Measurements from ENCODE around the gene RHAG. TPM values are rescaled to one million over a fixed set of nuclear protein-coding genes. Genes with fewer than 3 reads are reported as not detected.
A peak's percentile ranks its signal among the peaks of the same experiment; 100 is the strongest.
"Not testable (repeated sequence)": the region's sequence is repeated elsewhere in the genome, so short reads cannot be mapped to it uniquely, and the experiment has no call there.

The RHAG gene
- total RNA-seq, 1 experiment from 2014 or later = not detected

GRCh38 chr6:49606721-49607390 is 29.8 kb downstream of the RHAG start:
- Histone ChIP-seq H3K9me2 (replicated peaks; ENCODE audit: insufficient read depth, low read length) (no peaks in the 10 kb centered on the region), H4K20me1 (ENCODE audit: insufficient read depth, low read depth, low read length) (no peaks in the 10 kb centered on the region), H3K9ac (ENCODE audit: low read length) (no peak overlapping the region), H3K27me3 (ENCODE audit: low read length) (no peaks in the 10 kb centered on the region), H3K36me3 (ENCODE audit: insufficient read depth, low read length) (no peaks in the 10 kb centered on the region), H3K27ac (ENCODE audit: low read length) (no peak overlapping the region), H2AFZ (ENCODE audit: low read length) (no peak overlapping the region), H3K4me3 (ENCODE audit: low read length) (no peak overlapping the region), H3K79me2 (ENCODE audit: low read length) (no peaks in the 10 kb centered on the region), H3K9me3 (ENCODE audit: low read length) (no peaks in the 10 kb centered on the region), H3K4me2 (ENCODE audit: low read depth, low read length, poor library complexity, severe bottlenecking) (no peak overlapping the region), H3K4me1 (ENCODE audit: low read length) (no peaks in the 10 kb centered on the region)
- DNase-seq = peak; percentile 86

GRCh38 chr6:49604080-49604479 is 32.6 kb downstream of the RHAG start:
- not testable (repeated sequence) for DNase-seq; H3K9me2 ChIP-seq (replicated peaks; ENCODE audit: insufficient read depth, low read length); H3K27ac ChIP-seq (ENCODE audit: low read length); H2AFZ ChIP-seq (ENCODE audit: low read length); H3K4me1 ChIP-seq (ENCODE audit: low read length); H3K9ac ChIP-seq (ENCODE audit: low read length); H3K36me3 ChIP-seq (ENCODE audit: insufficient read depth, low read length); H3K79me2 ChIP-seq (ENCODE audit: low read length); H3K9me3 ChIP-seq (ENCODE audit: low read length); H3K27me3 ChIP-seq (ENCODE audit: low read length); H4K20me1 ChIP-seq (ENCODE audit: insufficient read depth, low read depth, low read length); H3K4me2 ChIP-seq (ENCODE audit: low read depth, low read length, poor library complexity, severe bottlenecking); H3K4me3 ChIP-seq (ENCODE audit: low read length)

DNA sequence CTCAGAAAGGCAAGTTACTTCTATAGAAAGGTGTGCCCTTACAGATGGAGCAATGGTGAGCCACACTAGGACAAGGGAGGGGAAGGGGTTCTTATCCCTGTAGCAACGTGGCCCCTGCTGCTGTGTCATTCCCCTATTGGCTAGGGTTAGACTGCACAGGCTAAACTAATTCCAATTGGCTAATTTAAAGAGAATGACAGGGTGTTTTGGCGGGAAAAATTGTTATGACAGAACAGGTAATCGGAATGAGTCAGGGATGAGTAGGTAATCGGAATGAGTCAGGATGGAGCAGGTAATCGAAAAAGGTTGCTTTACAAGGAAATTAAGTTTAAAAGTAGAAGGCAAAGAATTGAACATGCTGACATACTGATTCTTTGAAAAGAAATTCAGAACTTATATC is 49.4 kb downstream of the RHAG start:
- H3K4me2 ChIP-seq (ENCODE audit: low read depth, low read length, poor library complexity, severe bottlenecking); H4K20me1 ChIP-seq (ENCODE audit: insufficient read depth, low read depth, low read length); H3K4me3 ChIP-seq (ENCODE audit: low read length); H3K79me2 ChIP-seq (ENCODE audit: low read length); H3K9ac ChIP-seq (ENCODE audit: low read length); H3K27ac ChIP-seq (ENCODE audit: low read length); DNase-seq; H3K36me3 ChIP-seq (ENCODE audit: insufficient read depth, low read length); H3K9me3 ChIP-seq (ENCODE audit: low read length); H3K4me1 ChIP-seq (ENCODE audit: low read length); H3K27me3 ChIP-seq (ENCODE audit: low read length); H3K9me2 ChIP-seq (replicated peaks; ENCODE audit: insufficient read depth, low read length); H2AFZ ChIP-seq (ENCODE audit: low read length): not testable (repeated sequence)

GRCh38 chr6:49582529-49582928 is 54.1 kb downstream of the RHAG start:
- H3K4me1 ChIP-seq (ENCODE audit: low read length) = no peaks in the 10 kb centered on the region
- DNase-seq = no peak
- no peaks in the 10 kb centered on the region for H3K9me2 ChIP-seq (replicated peaks; ENCODE audit: insufficient read depth, low read length)
- H3K27me3 ChIP-seq (ENCODE audit: low read length) = no peaks in the 10 kb centered on the region
- no peak overlapping the region for H3K27ac ChIP-seq (ENCODE audit: low read length)
- H3K4me3 ChIP-seq (ENCODE audit: low read length) = no peak overlapping the region
- no peaks in the 10 kb centered on the region for H3K79me2 ChIP-seq (ENCODE audit: low read length)
- no peak overlapping the region for H3K4me2 ChIP-seq (ENCODE audit: low read depth, low read length, poor library complexity, severe bottlenecking)
- H2AFZ ChIP-seq (ENCODE audit: low read length) = no peak overlapping the region
- no peak overlapping the region for H3K9ac ChIP-seq (ENCODE audit: low read length)
- no peaks in the 10 kb centered on the region for H4K20me1 ChIP-seq (ENCODE audit: insufficient read depth, low read depth, low read length)
- H3K36me3 ChIP-seq (ENCODE audit: insufficient read depth, low read length) = no peaks in the 10 kb centered on the region
- no peaks in the 10 kb centered on the region for H3K9me3 ChIP-seq (ENCODE audit: low read length)

GRCh38 chr6:49579649-49580048 is 57.0 kb downstream of the RHAG start:
- no peaks in the 10 kb centered on the region for H3K9me2 ChIP-seq (replicated peaks; ENCODE audit: insufficient read depth, low read length)
- H4K20me1 ChIP-seq (ENCODE audit: insufficient read depth, low read depth, low read length) = no peaks in the 10 kb centered on the region
- H3K4me1 ChIP-seq (ENCODE audit: low read length) = no peaks in the 10 kb centered on the region
- no peak overlapping the region for H3K9ac ChIP-seq (ENCODE audit: low read length)
- H3K79me2 ChIP-seq (ENCODE audit: low read length) = no peaks in the 10 kb centered on the region
- H3K36me3 ChIP-seq (ENCODE audit: insufficient read depth, low read length) = no peaks in the 10 kb centered on the region
- DNase-seq = no peak
- H3K4me2 ChIP-seq (ENCODE audit: low read depth, low read length, poor library complexity, severe bottlenecking) = no peak overlapping the region
- H3K27me3 ChIP-seq (ENCODE audit: low read length) = no peaks in the 10 kb centered on the region
- no peak overlapping the region for H3K27ac ChIP-seq (ENCODE audit: low read length)
- no peak overlapping the region for H3K4me3 ChIP-seq (ENCODE audit: low read length)
- no peaks in the 10 kb centered on the region for H3K9me3 ChIP-seq (ENCODE audit: low read length)
- no peak overlapping the region for H2AFZ ChIP-seq (ENCODE audit: low read length)

- Histone ChIP-seq H3K9ac (ENCODE audit: low read length) (no peak overlapping the region), H2AFZ (ENCODE audit: low read length) (no peak overlapping the region), H3K4me1 (ENCODE audit: low read length) (no peaks in the 10 kb centered on the region), H3K79me2 (ENCODE audit: low read length) (no peaks in the 10 kb centered on the region), H3K4me3 (ENCODE audit: low read length) (no peak overlapping the region), H3K36me3 (ENCODE audit: insufficient read depth, low read length) (no peaks in the 10 kb centered on the region), H3K4me2 (ENCODE audit: low read depth, low read length, poor library complexity, severe bottlenecking) (no peak overlapping the region), H4K20me1 (ENCODE audit: insufficient read depth, low read depth, low read length) (no peaks in the 10 kb centered on the region), H3K27ac (ENCODE audit: low read length) (no peak overlapping the region), H3K9me3 (ENCODE audit: low read length) (no peaks in the 10 kb centered on the region), H3K9me2 (replicated peaks; ENCODE audit: insufficient read depth, low read length) (no peaks in the 10 kb centered on the region), H3K27me3 (ENCODE audit: low read length) (no peaks in the 10 kb centered on the region)
- DNase-seq = no peak
These were observed 60.0 kb downstream of the RHAG start for GRCh38 chr6:49576618-49577017.

DNA sequence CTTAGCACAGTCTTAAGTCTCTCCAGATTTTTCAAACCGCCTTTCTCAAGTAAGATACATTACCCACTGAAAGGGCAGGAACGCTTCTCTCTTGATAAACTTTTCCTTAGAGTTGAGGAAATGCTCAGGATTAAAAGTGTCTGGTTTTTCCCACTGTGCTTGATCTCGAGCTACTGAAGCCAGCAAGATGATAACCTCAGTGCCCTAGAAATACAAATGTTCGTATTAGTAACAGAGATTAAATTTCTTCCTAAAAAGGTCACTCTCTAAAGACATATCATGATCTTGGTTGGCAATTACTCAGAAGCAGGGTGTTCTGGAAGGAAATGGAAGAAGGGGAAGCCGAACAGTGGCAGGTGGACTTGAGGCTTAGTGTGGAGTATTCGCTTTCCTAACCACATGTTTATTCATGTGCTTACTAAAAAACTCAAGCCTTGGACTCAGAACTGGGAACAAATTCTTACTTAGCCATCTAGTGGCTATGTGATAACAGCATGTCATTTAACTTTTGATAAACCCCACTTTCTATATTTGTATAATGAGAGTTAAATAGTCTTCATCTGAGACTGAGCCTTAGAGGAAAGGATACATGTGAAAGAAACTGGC is 66.1 kb downstream of the RHAG start:
- Histone ChIP-seq H3K4me1 (ENCODE audit: low read length) (no peaks in the 10 kb centered on the region), H3K4me3 (ENCODE audit: low read length) (no peak overlapping the region), H3K36me3 (ENCODE audit: insufficient read depth, low read length) (no peaks in the 10 kb centered on the region), H3K27me3 (ENCODE audit: low read length) (no peaks in the 10 kb centered on the region), H3K9me2 (replicated peaks; ENCODE audit: insufficient read depth, low read length) (no peaks in the 10 kb centered on the region), H2AFZ (ENCODE audit: low read length) (no peak overlapping the region), H3K4me2 (ENCODE audit: low read depth, low read length, poor library complexity, severe bottlenecking) (no peak overlapping the region), H3K27ac (ENCODE audit: low read length) (no peak overlapping the region), H3K9ac (ENCODE audit: low read length) (no peak overlapping the region), H3K79me2 (ENCODE audit: low read length) (no peaks in the 10 kb centered on the region), H4K20me1 (ENCODE audit: insufficient read depth, low read depth, low read length) (no peaks in the 10 kb centered on the region), H3K9me3 (ENCODE audit: low read length) (no peaks in the 10 kb centered on the region)
- no peak for DNase-seq

- Histone ChIP-seq H3K4me1 (ENCODE audit: low read length) (no peaks in the 10 kb centered on the region), H3K9me3 (ENCODE audit: low read length) (no peaks in the 10 kb centered on the region), H3K4me2 (ENCODE audit: low read depth, low read length, poor library complexity, severe bottlenecking) (no peak overlapping the region), H3K36me3 (ENCODE audit: insufficient read depth, low read length) (no peaks in the 10 kb centered on the region), H3K9ac (ENCODE audit: low read length) (no peak overlapping the region), H3K27ac (ENCODE audit: low read length) (no peak overlapping the region), H4K20me1 (ENCODE audit: insufficient read depth, low read depth, low read length) (no peaks in the 10 kb centered on the region), H3K79me2 (ENCODE audit: low read length) (no peaks in the 10 kb centered on the region), H3K9me2 (replicated peaks; ENCODE audit: insufficient read depth, low read length) (no peaks in the 10 kb centered on the region), H2AFZ (ENCODE audit: low read length) (no peak overlapping the region), H3K27me3 (ENCODE audit: low read length) (no peaks in the 10 kb centered on the region), H3K4me3 (ENCODE audit: low read length) (no peak overlapping the region)
- no peak for DNase-seq
These were observed 70.8 kb downstream of the RHAG start for GRCh38 chr6:49565855-49566254.
